HL-60 (cell line): ENCODE measurements around the gene GOLGA3.

Experiments
- TF ChIP-seq, protein P1 (sequence below): IDR thresholded peaks from one replicate; pipeline ENCODE4 v1.5.1; 2011; ENCODE audit warnings: low read length, control low read depth, inconsistent platforms; ENCODE audit not compliant: insufficient read depth
- TF ChIP-seq, protein P2 (sequence below): IDR thresholded peaks from 2 replicates; pipeline ENCODE4 v1.6.1; 2012; ENCODE audit warnings: low read depth; ENCODE audit not compliant: insufficient replicate concordance

GRCh38 chr12:132728502-132728901 is 100.2 kb downstream of the GOLGA3 start:
- TF ChIP-seq, protein P1, sequence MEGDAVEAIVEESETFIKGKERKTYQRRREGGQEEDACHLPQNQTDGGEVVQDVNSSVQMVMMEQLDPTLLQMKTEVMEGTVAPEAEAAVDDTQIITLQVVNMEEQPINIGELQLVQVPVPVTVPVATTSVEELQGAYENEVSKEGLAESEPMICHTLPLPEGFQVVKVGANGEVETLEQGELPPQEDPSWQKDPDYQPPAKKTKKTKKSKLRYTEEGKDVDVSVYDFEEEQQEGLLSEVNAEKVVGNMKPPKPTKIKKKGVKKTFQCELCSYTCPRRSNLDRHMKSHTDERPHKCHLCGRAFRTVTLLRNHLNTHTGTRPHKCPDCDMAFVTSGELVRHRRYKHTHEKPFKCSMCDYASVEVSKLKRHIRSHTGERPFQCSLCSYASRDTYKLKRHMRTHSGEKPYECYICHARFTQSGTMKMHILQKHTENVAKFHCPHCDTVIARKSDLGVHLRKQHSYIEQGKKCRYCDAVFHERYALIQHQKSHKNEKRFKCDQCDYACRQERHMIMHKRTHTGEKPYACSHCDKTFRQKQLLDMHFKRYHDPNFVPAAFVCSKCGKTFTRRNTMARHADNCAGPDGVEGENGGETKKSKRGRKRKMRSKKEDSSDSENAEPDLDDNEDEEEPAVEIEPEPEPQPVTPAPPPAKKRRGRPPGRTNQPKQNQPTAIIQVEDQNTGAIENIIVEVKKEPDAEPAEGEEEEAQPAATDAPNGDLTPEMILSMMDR, result no peak
- TF ChIP-seq, protein P2, sequence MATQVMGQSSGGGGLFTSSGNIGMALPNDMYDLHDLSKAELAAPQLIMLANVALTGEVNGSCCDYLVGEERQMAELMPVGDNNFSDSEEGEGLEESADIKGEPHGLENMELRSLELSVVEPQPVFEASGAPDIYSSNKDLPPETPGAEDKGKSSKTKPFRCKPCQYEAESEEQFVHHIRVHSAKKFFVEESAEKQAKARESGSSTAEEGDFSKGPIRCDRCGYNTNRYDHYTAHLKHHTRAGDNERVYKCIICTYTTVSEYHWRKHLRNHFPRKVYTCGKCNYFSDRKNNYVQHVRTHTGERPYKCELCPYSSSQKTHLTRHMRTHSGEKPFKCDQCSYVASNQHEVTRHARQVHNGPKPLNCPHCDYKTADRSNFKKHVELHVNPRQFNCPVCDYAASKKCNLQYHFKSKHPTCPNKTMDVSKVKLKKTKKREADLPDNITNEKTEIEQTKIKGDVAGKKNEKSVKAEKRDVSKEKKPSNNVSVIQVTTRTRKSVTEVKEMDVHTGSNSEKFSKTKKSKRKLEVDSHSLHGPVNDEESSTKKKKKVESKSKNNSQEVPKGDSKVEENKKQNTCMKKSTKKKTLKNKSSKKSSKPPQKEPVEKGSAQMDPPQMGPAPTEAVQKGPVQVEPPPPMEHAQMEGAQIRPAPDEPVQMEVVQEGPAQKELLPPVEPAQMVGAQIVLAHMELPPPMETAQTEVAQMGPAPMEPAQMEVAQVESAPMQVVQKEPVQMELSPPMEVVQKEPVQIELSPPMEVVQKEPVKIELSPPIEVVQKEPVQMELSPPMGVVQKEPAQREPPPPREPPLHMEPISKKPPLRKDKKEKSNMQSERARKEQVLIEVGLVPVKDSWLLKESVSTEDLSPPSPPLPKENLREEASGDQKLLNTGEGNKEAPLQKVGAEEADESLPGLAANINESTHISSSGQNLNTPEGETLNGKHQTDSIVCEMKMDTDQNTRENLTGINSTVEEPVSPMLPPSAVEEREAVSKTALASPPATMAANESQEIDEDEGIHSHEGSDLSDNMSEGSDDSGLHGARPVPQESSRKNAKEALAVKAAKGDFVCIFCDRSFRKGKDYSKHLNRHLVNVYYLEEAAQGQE, result no peak
